HG03066 (cell line): Measurements from ENCODE around the gene SBF1.
"Not testable (repeated sequence)": the region's sequence is repeated elsewhere in the genome, so short reads cannot be mapped to it uniquely, and the experiment has no call there.

ENCODE experiments used
- ATAC-seq: cut with Tn5 transposase; IDR thresholded peaks from one replicate; pipeline ENCODE4 v1.9.1; 2021; ENCODE audit warnings: low read depth; ENCODE audit not compliant: unreplicated experiment

The SBF1 gene

GRCh38 chr22:50435291-50436014 lies 39.4 kb downstream of the SBF1 start:
- ATAC-seq = no peak

GRCh38 chr22:50434849-50435248 lies 40.0 kb downstream of the SBF1 start:
- ATAC-seq = no peak

GRCh38 chr22:50432877-50433510 lies 41.8 kb downstream of the SBF1 start:
- ATAC-seq = not testable (repeated sequence)

GRCh38 chr22:50432131-50432876 lies 42.5 kb downstream of the SBF1 start:
- no peak for ATAC-seq

- ATAC-seq = no peak
These were observed 49.5 kb downstream of the SBF1 start for GRCh38 chr22:50425179-50425916.

GRCh38 chr22:50423956-50424355 lies 50.9 kb downstream of the SBF1 start:
- no peak for ATAC-seq

GRCh38 chr22:50422961-50423815 lies 51.6 kb downstream of the SBF1 start:
- ATAC-seq = no peak

- no peak for ATAC-seq
These were observed 52.8 kb downstream of the SBF1 start for GRCh38 chr22:50422046-50422445.

- no peak for ATAC-seq
These were observed 54.3 kb downstream of the SBF1 start for GRCh38 chr22:50420581-50420980.

- no peak for ATAC-seq
These were observed 54.8 kb downstream of the SBF1 start for GRCh38 chr22:50420015-50420414.

GRCh38 chr22:50419116-50419515 lies 55.7 kb downstream of the SBF1 start:
- ATAC-seq = no peak

GRCh38 chr22:50418624-50419023 lies 56.2 kb downstream of the SBF1 start:
- no peak for ATAC-seq

- no peak for ATAC-seq
These were observed 57.2 kb downstream of the SBF1 start for GRCh38 chr22:50417411-50418210.

GRCh38 chr22:50416996-50417395 lies 57.8 kb downstream of the SBF1 start:
- no peak for ATAC-seq

- no peak for ATAC-seq
These were observed 59.4 kb downstream of the SBF1 start for GRCh38 chr22:50415426-50415825.

GRCh38 chr22:50414476-50415248 lies 60.2 kb downstream of the SBF1 start:
- ATAC-seq = no peak

GRCh38 chr22:50408954-50409353 lies 65.9 kb downstream of the SBF1 start:
- ATAC-seq = not testable (repeated sequence)

- no peak for ATAC-seq
These were observed 66.5 kb downstream of the SBF1 start for GRCh38 chr22:50408311-50408710.
